K562 treated with DMSO at 1 percent for 24 hours (cell line): ENCODE measurements around the gene ERICH3. TPM values are rescaled to one million over a fixed set of nuclear protein-coding genes. Genes with fewer than 3 reads are reported as not detected.

Source experiments
- total RNA-seq: library from RNA; unstranded; fragments of 300-600 nt; gene quantifications from 2 replicates; pipeline ENCODE4 v1.2.3, GENCODE V29; 2022; ENCODE audit warnings: low read depth; ENCODE audit not compliant: insufficient read depth

ERICH3 gene, protein sequence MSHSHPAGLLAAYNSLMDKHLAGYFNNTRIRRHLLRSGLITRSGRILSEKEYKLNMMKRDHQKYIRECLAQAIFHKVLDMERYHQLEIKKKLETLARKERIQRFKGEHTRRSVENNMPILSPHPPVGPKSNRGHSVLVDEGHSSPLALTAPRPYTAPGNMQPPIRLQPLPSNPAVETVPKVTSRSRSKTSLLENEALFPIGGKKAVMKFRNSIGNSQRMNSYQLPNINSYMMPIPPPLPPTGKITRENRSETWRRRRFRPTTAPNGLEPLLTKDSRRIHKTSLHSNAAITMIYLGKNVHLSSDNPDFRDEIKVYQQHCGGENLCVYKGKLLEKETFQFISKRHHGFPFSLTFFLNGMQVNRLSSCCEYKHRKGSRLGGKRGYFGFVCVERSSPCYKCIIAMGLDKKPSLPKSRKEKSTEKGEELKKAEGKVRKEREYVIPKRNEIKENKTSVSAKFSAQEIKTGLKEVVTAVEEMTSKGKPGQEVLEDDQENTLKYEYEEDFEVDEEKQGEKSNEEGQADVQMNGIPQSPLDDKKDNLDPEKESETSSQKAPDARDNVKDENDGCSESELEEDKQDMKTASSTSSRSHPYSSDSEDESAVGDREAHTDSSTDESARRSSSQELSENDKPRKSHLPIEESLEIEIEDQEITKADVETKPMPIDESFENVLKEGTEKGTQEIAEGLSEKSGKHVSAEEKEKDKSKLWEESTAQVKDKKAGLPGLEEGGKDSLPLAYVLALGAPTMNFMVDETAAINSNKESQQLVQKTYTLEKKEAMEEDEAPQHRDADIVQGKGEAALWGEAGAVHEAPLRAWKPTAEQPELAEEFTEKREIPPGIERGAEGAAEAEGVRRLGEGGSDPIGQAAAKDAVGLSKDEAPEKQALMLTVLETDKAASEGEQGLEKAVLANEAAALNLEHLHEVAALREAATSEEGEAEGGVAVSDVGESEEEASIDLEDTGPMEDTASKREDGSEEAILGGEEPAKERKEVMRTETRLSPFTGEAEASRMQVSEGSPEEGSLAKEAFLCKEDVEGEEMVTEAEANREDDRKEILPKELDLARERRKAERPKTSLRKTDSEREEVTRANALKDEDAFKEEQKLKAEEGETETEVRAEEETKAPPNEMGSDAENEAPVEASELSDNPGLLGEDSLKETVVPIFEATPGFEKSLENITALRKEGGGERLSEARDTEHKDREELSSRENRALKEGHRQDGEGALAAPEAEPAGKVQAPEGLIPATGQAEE (N-terminal part only)
- total RNA-seq = not detected in 2 replicates

DNA sequence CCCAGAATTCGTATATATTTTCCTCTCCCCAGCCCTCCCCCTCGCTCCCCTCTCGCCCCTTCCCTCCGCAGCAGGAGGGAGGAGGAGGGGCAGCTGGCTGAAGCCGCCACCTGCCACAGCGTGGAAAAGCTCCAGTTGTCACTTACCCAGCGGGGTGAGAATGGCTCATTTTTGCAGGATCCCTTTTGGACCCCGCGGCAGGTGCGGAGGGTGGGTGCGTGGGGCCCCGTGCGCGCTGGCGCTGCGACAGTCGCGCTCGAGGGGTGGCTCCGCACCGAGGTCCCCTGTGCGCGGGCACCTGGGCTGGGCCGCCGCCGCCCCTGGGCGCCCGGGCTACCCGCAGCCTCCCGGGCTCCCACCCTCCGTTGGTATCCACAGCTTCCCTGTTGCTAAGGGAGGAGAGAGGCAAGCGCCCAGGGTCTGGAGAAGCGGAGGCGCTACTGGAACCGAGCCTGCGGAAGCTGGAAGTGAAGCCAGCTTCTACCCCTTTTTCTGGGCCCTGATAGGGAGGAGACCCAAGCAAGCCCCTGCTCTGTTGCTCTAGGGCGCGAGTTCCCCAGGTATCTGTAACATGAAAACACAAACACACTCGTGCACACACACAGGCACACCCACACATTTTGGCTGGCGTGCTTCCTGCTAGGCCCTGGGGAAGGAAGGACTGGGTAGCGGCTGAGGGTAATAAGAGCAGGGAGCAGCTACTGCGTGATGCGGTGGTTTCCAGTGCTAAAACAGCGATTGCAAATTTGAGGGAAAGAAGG, at the start of gene ERICH3:
Gene ERICH3, minus strand, starts transcription at position 442 of the 761 bp plus-strand sequence. Its CDS starts 273 bp downstream, at position 169.

Other genes with a start within 250 kb of the ERICH3 start
- gene LRRC53, start 161.2 kb downstream of the ERICH3 start, total RNA-seq = not detected in 2 replicates
- gene CRYZ, start 59.3 kb upstream of the ERICH3 start, total RNA-seq = 38.0 and 53.5 TPM in 2 replicates
- gene TYW3, start 59.4 kb upstream of the ERICH3 start, total RNA-seq = 12.5 and 13.0 TPM in 2 replicates